ENCODE measurements around the gene GDF9. TPM values are rescaled to one million over a fixed set of nuclear protein-coding genes. Genes with fewer than 3 reads are reported as not detected.

The GDF9 gene
- total RNA-seq, 1 experiment from 2014 or later: 0.54 TPM

DNA sequence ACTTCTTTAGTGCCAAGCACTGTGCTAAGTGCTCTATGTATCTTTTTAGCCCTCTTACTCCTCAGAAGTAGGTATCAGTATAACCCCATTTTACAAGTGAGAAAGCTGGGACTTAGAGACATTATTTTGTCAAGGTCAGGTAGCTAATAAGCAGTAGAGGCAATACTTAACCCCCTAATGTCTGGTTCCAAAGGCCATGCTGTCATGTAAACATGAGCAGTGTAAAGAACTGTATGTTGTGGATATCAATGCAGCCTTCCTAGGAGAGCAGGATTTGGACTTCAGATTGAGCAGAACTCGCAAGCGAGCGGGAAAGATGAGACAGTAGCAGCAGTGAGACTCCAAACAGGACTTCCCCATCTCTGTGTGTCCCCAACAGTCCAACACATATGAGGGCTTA is 32.2 kb downstream of the GDF9 start:
- Histone ChIP-seq H3K27ac (ENCODE audit: low read length) (no peak overlapping the region), H3K36me3 (ENCODE audit: control insufficient read depth, insufficient read depth, low read length) (no peaks in the 10 kb centered on the region), H3K9me3 (ENCODE audit: control insufficient read depth, insufficient read depth, low read depth, low read length) (no peaks in the 10 kb centered on the region), H3K4me1 (ENCODE audit: control insufficient read depth, insufficient read depth, low read length) (peaks cover 6% of the 10 kb centered on the region; the same call in 1 of the 2 replicates), H3K4me3 (ENCODE audit: low read depth in 2 of 2, low read length in 2 of 2) (no peak overlapping the region), H3K27me3 (ENCODE audit: control insufficient read depth, insufficient read depth, low read length) (no peaks in the 10 kb centered on the region)
- ChIA-PET CTCF (interaction anchor here (1.2 kb wide), 1 partner anchor 49 kb away, joined by 3 read pairs; no protein-coding TSS in a partner anchor), POLR2A (no interaction called here)
- ATAC-seq (no peak), DNase-seq (ENCODE audit: low read depth, low spot score) (no peak)
- TF ChIP-seq, protein P1, sequence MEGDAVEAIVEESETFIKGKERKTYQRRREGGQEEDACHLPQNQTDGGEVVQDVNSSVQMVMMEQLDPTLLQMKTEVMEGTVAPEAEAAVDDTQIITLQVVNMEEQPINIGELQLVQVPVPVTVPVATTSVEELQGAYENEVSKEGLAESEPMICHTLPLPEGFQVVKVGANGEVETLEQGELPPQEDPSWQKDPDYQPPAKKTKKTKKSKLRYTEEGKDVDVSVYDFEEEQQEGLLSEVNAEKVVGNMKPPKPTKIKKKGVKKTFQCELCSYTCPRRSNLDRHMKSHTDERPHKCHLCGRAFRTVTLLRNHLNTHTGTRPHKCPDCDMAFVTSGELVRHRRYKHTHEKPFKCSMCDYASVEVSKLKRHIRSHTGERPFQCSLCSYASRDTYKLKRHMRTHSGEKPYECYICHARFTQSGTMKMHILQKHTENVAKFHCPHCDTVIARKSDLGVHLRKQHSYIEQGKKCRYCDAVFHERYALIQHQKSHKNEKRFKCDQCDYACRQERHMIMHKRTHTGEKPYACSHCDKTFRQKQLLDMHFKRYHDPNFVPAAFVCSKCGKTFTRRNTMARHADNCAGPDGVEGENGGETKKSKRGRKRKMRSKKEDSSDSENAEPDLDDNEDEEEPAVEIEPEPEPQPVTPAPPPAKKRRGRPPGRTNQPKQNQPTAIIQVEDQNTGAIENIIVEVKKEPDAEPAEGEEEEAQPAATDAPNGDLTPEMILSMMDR (IDR thresholded peaks at IDR 0.05): no peak
- TF ChIP-seq, protein P2, sequence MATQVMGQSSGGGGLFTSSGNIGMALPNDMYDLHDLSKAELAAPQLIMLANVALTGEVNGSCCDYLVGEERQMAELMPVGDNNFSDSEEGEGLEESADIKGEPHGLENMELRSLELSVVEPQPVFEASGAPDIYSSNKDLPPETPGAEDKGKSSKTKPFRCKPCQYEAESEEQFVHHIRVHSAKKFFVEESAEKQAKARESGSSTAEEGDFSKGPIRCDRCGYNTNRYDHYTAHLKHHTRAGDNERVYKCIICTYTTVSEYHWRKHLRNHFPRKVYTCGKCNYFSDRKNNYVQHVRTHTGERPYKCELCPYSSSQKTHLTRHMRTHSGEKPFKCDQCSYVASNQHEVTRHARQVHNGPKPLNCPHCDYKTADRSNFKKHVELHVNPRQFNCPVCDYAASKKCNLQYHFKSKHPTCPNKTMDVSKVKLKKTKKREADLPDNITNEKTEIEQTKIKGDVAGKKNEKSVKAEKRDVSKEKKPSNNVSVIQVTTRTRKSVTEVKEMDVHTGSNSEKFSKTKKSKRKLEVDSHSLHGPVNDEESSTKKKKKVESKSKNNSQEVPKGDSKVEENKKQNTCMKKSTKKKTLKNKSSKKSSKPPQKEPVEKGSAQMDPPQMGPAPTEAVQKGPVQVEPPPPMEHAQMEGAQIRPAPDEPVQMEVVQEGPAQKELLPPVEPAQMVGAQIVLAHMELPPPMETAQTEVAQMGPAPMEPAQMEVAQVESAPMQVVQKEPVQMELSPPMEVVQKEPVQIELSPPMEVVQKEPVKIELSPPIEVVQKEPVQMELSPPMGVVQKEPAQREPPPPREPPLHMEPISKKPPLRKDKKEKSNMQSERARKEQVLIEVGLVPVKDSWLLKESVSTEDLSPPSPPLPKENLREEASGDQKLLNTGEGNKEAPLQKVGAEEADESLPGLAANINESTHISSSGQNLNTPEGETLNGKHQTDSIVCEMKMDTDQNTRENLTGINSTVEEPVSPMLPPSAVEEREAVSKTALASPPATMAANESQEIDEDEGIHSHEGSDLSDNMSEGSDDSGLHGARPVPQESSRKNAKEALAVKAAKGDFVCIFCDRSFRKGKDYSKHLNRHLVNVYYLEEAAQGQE (IDR thresholded peaks at IDR 0.05; ENCODE audit: insufficient read depth in 1 of 2, low read depth in 2 of 2, low read length in 1 of 2): no peak
- TF ChIP-seq SIN3A (IDR thresholded peaks at IDR 0.05; ENCODE audit: borderline replicate concordance, insufficient read depth, low read depth, low read length): no peak
- TF ChIP-seq POLR2AphosphoS5 (IDR thresholded peaks at IDR 0.05; ENCODE audit: low read depth, low read length): no peak
- TF ChIP-seq TCF7L2 (IDR thresholded peaks at IDR 0.05; ENCODE audit: low read depth, low read length): no peak
- BruUV-seq (replicated peaks): no TSS peak
- in situ Hi-C loops (cut with HindIII; ENCODE audit: low pct_unique_long_range_greater_than_20kb, low sequenced_read_pairs) (no loop called here), intact Hi-C loops (cut with micrococcal nuclease; ENCODE audit: unreplicated experiment) (no loop called here)

DNA sequence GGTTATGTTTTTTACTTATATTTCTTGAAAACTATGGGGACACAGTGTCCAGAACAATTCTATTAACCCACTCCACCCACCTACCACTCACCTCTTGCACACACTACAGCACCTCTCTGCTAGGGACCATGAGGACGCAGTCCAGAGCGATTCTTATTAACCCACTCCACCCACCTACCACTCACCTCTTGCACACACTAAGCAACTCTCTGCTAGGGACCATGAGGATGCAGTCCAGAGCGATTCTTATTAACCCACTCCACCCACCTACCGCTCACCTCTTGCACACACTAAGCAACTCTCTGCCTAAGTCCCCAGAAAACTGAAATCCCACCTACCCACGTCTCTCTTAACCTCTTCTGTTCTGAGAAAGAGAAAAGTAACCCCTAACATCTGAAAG is 33.7 kb downstream of the GDF9 start:
- peaks cover 6% of the 10 kb centered on the region; the same call in 1 of the 2 replicates for H3K4me1 ChIP-seq (ENCODE audit: control insufficient read depth, insufficient read depth, low read length)
- in situ Hi-C loops (cut with HindIII; ENCODE audit: low pct_unique_long_range_greater_than_20kb, low sequenced_read_pairs) (no loop called here), intact Hi-C loops (cut with micrococcal nuclease; ENCODE audit: unreplicated experiment) (no loop called here)
- no peak overlapping the region for H3K4me3 ChIP-seq (ENCODE audit: low read depth in 2 of 2, low read length in 2 of 2)
- no peak overlapping the region for H3K27ac ChIP-seq (ENCODE audit: low read length)
- no peaks in the 10 kb centered on the region for H3K27me3 ChIP-seq (ENCODE audit: control insufficient read depth, insufficient read depth, low read length)
- TF ChIP-seq TCF7L2 (IDR thresholded peaks at IDR 0.05; ENCODE audit: low read depth, low read length) (no peak), SIN3A (IDR thresholded peaks at IDR 0.05; ENCODE audit: borderline replicate concordance, insufficient read depth, low read depth, low read length) (no peak), POLR2AphosphoS5 (IDR thresholded peaks at IDR 0.05; ENCODE audit: low read depth, low read length) (no peak)
- TF ChIP-seq, protein P2 (IDR thresholded peaks at IDR 0.05; ENCODE audit: insufficient read depth in 1 of 2, low read depth in 2 of 2, low read length in 1 of 2): no peak
- TF ChIP-seq, protein P1 (IDR thresholded peaks at IDR 0.05): no peak
- ATAC-seq (no peak), DNase-seq (ENCODE audit: low read depth, low spot score) (no peak)
- CTCF ChIA-PET: interaction anchor here (0.7 kb wide), 1 partner anchor 1050 kb away, joined by 9 read pairs; no protein-coding TSS in a partner anchor
- POLR2A ChIA-PET: interaction anchor here (0.7 kb wide), 1 partner anchor 17 kb away, joined by 4 read pairs; no protein-coding TSS in a partner anchor
- BruUV-seq (replicated peaks): no TSS peak
- no peaks in the 10 kb centered on the region for H3K9me3 ChIP-seq (ENCODE audit: control insufficient read depth, insufficient read depth, low read depth, low read length)
- no peaks in the 10 kb centered on the region for H3K36me3 ChIP-seq (ENCODE audit: control insufficient read depth, insufficient read depth, low read length)
